MM.1S (cell line): Measurements from ENCODE around the gene EIF4EBP3.

ENCODE experiments used
- DNase-seq: peaks from one replicate; pipeline ENCODE4 v3.0.0-alpha.2; 2015
- H2AFZ ChIP-seq: fragments of 300-600 bp; sonication (generic); 2 replicates; pipeline ENCODE4 v1.6.0; 2016; ENCODE audit warnings: antibody characterized with exemption, low read length
- H3F3A ChIP-seq: fragments of 300-600 bp; sonication (generic); 2 replicates; pipeline ENCODE4 v1.6.1; 2016; ENCODE audit warnings: mild to moderate bottlenecking, antibody characterized with exemption, low read length, moderate library complexity, mixed read lengths; ENCODE audit not compliant: insufficient read depth
- H3K27ac ChIP-seq: fragments of 300-600 bp; sonication (generic); 2 replicates; pipeline ENCODE4 v1.5.1; 2016; ENCODE audit warnings: mild to moderate bottlenecking, low read length
- H3K27me3 ChIP-seq: fragments of 300-600 bp; sonication (generic); replicated peaks from 2 replicates; pipeline ENCODE4 v1.6.0; 2016; ENCODE audit warnings: low read length; ENCODE audit not compliant: insufficient read depth
- H3K36me3 ChIP-seq: fragments of 300-600 bp; sonication (generic); replicated peaks from 2 replicates; pipeline ENCODE4 v1.6.1; 2016; ENCODE audit warnings: mild to moderate bottlenecking, low read length, mixed read lengths; ENCODE audit not compliant: insufficient read depth
- H3K4me1 ChIP-seq: fragments of 300-600 bp; sonication (generic); 2 replicates; pipeline ENCODE4 v1.6.1; 2016; ENCODE audit warnings: low read length, mixed read lengths
- H3K4me2 ChIP-seq: fragments of 300-600 bp; sonication (generic); 2 replicates; pipeline ENCODE4 v1.6.0; 2016; ENCODE audit warnings: low read depth, low read length
- H3K4me3 ChIP-seq: fragments of 300-600 bp; sonication (generic); 2 replicates; pipeline ENCODE4 v1.5.1; 2016; ENCODE audit warnings: low read length, mixed read lengths
- H3K79me2 ChIP-seq: fragments of 300-600 bp; sonication (generic); 2 replicates; pipeline ENCODE4 v1.6.1; 2016; ENCODE audit warnings: mixed run types, low read length, mixed read lengths
- H3K9ac ChIP-seq: fragments of 300-600 bp; sonication (generic); 2 replicates; pipeline ENCODE4 v1.6.1; 2016; ENCODE audit warnings: low read length, mixed read lengths
- H3K9me2 ChIP-seq: fragments of 300-600 bp; sonication (generic); replicated peaks from 2 replicates; pipeline ENCODE4 v1.6.1; 2016; ENCODE audit warnings: mild to moderate bottlenecking, low read length, mixed read lengths; ENCODE audit not compliant: insufficient read depth
- H3K9me3 ChIP-seq: fragments of 300-600 bp; sonication (generic); replicated peaks from 2 replicates; pipeline ENCODE4 v1.6.1; 2016; ENCODE audit warnings: mild to moderate bottlenecking, low read length, mixed read lengths; ENCODE audit not compliant: insufficient read depth
- H4K20me1 ChIP-seq: fragments of 300-600 bp; sonication (generic); 2 replicates; pipeline ENCODE4 v1.6.1; 2016; ENCODE audit warnings: mild to moderate bottlenecking, low read length, moderate library complexity, mixed read lengths; ENCODE audit not compliant: insufficient read depth
- CTCF ChIP-seq: fragments of 300-600 bp; sonication (generic); IDR thresholded peaks from 2 replicates; pipeline ENCODE4 v1.5.1; 2016; ENCODE audit warnings: antibody characterized with exemption, low read length, mixed read lengths
- EZH2 ChIP-seq: fragments of 300-600 bp; sonication (generic); optimal IDR thresholded peaks from 2 replicates; pipeline ENCODE3; 2017; ENCODE audit warnings: low read depth, mild to moderate bottlenecking, antibody characterized with exemption, low read length, mixed read lengths
- EZH2phosphoT487 ChIP-seq: fragments of 300-600 bp; sonication (generic); IDR thresholded peaks from 2 replicates; pipeline ENCODE4 v1.6.1; 2018; ENCODE audit warnings: antibody characterized with exemption, low read length

EIF4EBP3 gene

GRCh38 chr5:140598836-140599235, 51.4 kb downstream of the EIF4EBP3 start:
- Histone ChIP-seq H3K36me3 (no peaks in the 10 kb centered on the region), H3K9me2 (no peaks in the 10 kb centered on the region), H3F3A (no peaks in the 10 kb centered on the region), H3K4me3 (no peak overlapping the region), H2AFZ (no peak overlapping the region), H3K9ac (no peak overlapping the region), H3K4me2 (no peak overlapping the region), H3K9me3 (no peaks in the 10 kb centered on the region), H3K27ac (no peak overlapping the region), H3K79me2 (no peaks in the 10 kb centered on the region), H3K4me1 (no peaks in the 10 kb centered on the region), H3K27me3 (no peaks in the 10 kb centered on the region), H4K20me1 (no peaks in the 10 kb centered on the region)
- DNase-seq = no peak
- no peak for TF ChIP-seq CTCF
- no peak for TF ChIP-seq EZH2
- no peak for TF ChIP-seq EZH2phosphoT487
